Gastrocnemius medialis (tissue), 4 donors: ENCODE data around the gene CRTC3.

ENCODE experiments used
- POLR2A ChIP-seq, 2 donors: fragments of 450-650 bp; IDR thresholded peaks; one replicate each; pipeline ENCODE4 v1.6.1; 2017; ENCODE audit warnings: antibody characterized with exemption in 2 of 2, mild to moderate bottlenecking in 2 of 2, moderate library complexity in 2 of 2
- TF ChIP-seq, protein P1 (sequence below), 5 experiments: fragments of 450-650 bp in 3 of 5; fragments of 200-600 bp in 2 of 5; sonication (generic) in 2 of 5; IDR thresholded peaks in 4 of 5; conservative IDR thresholded peaks in 1 of 5; 1 replicate in 4 of 5; 2 replicates in 1 of 5; pipeline ENCODE4 v1.5.1; 2016 to 2019; ENCODE audit warnings: antibody characterized with exemption in 5 of 5, mild to moderate bottlenecking in 3 of 5, moderate library complexity in 3 of 5

DNA sequence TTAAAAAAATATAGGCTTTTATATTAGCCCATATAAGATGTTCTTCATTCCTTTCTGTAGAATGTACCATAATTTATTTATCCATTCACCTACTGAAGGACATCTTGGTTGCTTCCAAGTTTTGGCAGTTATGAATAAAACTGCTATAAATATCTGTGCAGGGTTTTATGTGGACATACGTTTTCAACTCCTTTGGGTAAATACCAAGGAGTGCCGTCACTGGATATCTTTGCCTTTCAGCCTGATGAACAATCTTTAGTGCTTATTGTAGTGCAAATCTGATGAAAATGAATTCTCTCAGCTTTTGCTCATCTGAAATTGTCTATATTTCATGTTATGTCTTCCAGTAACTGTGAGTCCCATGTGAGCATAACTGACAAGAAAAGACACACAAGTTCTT is 160.9 kb downstream of the CRTC3 start:
- TF ChIP-seq, protein P1, sequence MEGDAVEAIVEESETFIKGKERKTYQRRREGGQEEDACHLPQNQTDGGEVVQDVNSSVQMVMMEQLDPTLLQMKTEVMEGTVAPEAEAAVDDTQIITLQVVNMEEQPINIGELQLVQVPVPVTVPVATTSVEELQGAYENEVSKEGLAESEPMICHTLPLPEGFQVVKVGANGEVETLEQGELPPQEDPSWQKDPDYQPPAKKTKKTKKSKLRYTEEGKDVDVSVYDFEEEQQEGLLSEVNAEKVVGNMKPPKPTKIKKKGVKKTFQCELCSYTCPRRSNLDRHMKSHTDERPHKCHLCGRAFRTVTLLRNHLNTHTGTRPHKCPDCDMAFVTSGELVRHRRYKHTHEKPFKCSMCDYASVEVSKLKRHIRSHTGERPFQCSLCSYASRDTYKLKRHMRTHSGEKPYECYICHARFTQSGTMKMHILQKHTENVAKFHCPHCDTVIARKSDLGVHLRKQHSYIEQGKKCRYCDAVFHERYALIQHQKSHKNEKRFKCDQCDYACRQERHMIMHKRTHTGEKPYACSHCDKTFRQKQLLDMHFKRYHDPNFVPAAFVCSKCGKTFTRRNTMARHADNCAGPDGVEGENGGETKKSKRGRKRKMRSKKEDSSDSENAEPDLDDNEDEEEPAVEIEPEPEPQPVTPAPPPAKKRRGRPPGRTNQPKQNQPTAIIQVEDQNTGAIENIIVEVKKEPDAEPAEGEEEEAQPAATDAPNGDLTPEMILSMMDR (IDR thresholded peaks at IDR 0.05 in 4 of 5, conservative IDR thresholded peaks at IDR 0.05 in 1 of 5) = no peak
- no peak for TF ChIP-seq POLR2A (IDR thresholded peaks at IDR 0.05)
